GM19043 (cell line): ENCODE measurements around the gene ARRDC3.
"Not testable (repeated sequence)": the region's sequence is repeated elsewhere in the genome, so short reads cannot be mapped to it uniquely, and the experiment has no call there.

Experiments
- ATAC-seq: cut with Tn5 transposase; IDR thresholded peaks from one replicate; pipeline ENCODE4 v1.9.1; 2021; ENCODE audit warnings: low read depth; ENCODE audit not compliant: unreplicated experiment

The ARRDC3 gene

GRCh38 chr5:91383027-91383955 is at the start of gene ARRDC3:
Gene ARRDC3 (minus strand): TSS chr5:91383317. CDS start chr5:91383092, 225 bp downstream.
- peak; percentile 48 for ATAC-seq

- ATAC-seq, result no peak
Observed at GRCh38 chr5:91430949-91431348, 47.8 kb upstream of the ARRDC3 start.

- no peak for ATAC-seq
Observed at GRCh38 chr5:91424638-91425436, 41.7 kb upstream of the ARRDC3 start.

GRCh38 chr5:91423871-91424270 is 40.8 kb upstream of the ARRDC3 start:
- ATAC-seq, result no peak

- ATAC-seq, result no peak
Observed at GRCh38 chr5:91420879-91421278, 37.8 kb upstream of the ARRDC3 start.

- peak; percentile 48 for ATAC-seq
Observed at GRCh38 chr5:91419571-91420537, 36.7 kb upstream of the ARRDC3 start.

- no peak for ATAC-seq
Observed at GRCh38 chr5:91419136-91419535, 36.0 kb upstream of the ARRDC3 start.

GRCh38 chr5:91418158-91418557 is 35.0 kb upstream of the ARRDC3 start:
- ATAC-seq, result no peak

- ATAC-seq, result no peak
Observed at GRCh38 chr5:91417219-91417618, 34.1 kb upstream of the ARRDC3 start.

- ATAC-seq, result no peak
Observed at GRCh38 chr5:91416491-91416890, 33.4 kb upstream of the ARRDC3 start.

- no peak for ATAC-seq
Observed at GRCh38 chr5:91409304-91409703, 26.2 kb upstream of the ARRDC3 start.

GRCh38 chr5:91408710-91409109 is 25.6 kb upstream of the ARRDC3 start:
- ATAC-seq, result no peak

GRCh38 chr5:91407204-91407603 is 24.1 kb upstream of the ARRDC3 start:
- ATAC-seq, result no peak

GRCh38 chr5:91403438-91403837 is 20.3 kb upstream of the ARRDC3 start:
- ATAC-seq, result no peak

GRCh38 chr5:91401175-91401574 is 18.1 kb upstream of the ARRDC3 start:
- ATAC-seq, result no peak

- ATAC-seq, result no peak
Observed at GRCh38 chr5:91397791-91398190, 14.7 kb upstream of the ARRDC3 start.

- no peak for ATAC-seq
Observed at GRCh38 chr5:91390268-91390667, 7.2 kb upstream of the ARRDC3 start.

GRCh38 chr5:91389555-91389954 is 6.4 kb upstream of the ARRDC3 start:
- ATAC-seq, result not testable (repeated sequence)

GRCh38 chr5:91388362-91388761 is 5.2 kb upstream of the ARRDC3 start:
- no peak for ATAC-seq

GRCh38 chr5:91386120-91386519 is 3.0 kb upstream of the ARRDC3 start:
- no peak for ATAC-seq
